HepG2 (cell line): ENCODE data around the gene ACRBP. TPM values are rescaled to one million over a fixed set of nuclear protein-coding genes. Genes with fewer than 3 reads are reported as not detected.
A peak's percentile ranks its signal among the peaks of the same experiment; 100 is the strongest.

Source experiments
- BCL6 ChIP-seq: IDR thresholded peaks from 2 replicates; pipeline ENCODE4 v1.6.1; 2016; ENCODE audit warnings: missing genetic modification reagents, missing compliant biosample characterization
- GTF2F1 ChIP-seq: fragments of 150-350 bp; IDR thresholded peaks from 2 replicates; pipeline ENCODE4 v1.6.1; 2014; ENCODE audit warnings: low read length
- KAT7 ChIP-seq: IDR thresholded peaks from 2 replicates; pipeline ENCODE4 v1.6.1; 2018; ENCODE audit warnings: borderline replicate concordance, missing compliant biosample characterization
- KDM1A ChIP-seq: IDR thresholded peaks from 2 replicates; pipeline ENCODE4 v1.6.1; 2016; ENCODE audit warnings: missing compliant biosample characterization
- KLF12 ChIP-seq: sonication (generic); formaldehyde crosslinking; IDR thresholded peaks from 2 replicates; pipeline ENCODE4 v1.4.0; 2020; ENCODE audit warnings: missing genetic modification reagents, borderline replicate concordance
- MED13 ChIP-seq: sonication (generic); formaldehyde crosslinking; IDR thresholded peaks from 2 replicates; pipeline ENCODE4 v1.5.0; 2020; ENCODE audit warnings: missing genetic modification reagents
- RFX1 ChIP-seq: fragments of 450-650 bp; IDR thresholded peaks from 2 replicates; pipeline ENCODE4 v1.6.1; 2017
- RFX5 ChIP-seq: IDR thresholded peaks from 2 replicates; pipeline ENCODE4 v1.6.1; 2011; ENCODE audit warnings: low read depth, low read length, improper control_type of control experiment
- SATB2 ChIP-seq: sonication (generic); formaldehyde crosslinking; IDR thresholded peaks from 2 replicates; pipeline ENCODE4 v1.5.0; 2020; ENCODE audit warnings: missing genetic modification reagents
- SMAD1 ChIP-seq: sonication (generic); formaldehyde crosslinking; IDR thresholded peaks from 2 replicates; pipeline ENCODE4 v1.4.0; 2020; ENCODE audit warnings: missing genetic modification reagents, low read depth, mild to moderate bottlenecking, borderline replicate concordance
- STAG1 ChIP-seq: sonication (generic); formaldehyde crosslinking; IDR thresholded peaks from 2 replicates; pipeline ENCODE4 v1.4.0; 2020; ENCODE audit warnings: missing genetic modification reagents
- ZFP82 ChIP-seq: sonication (generic); formaldehyde crosslinking; IDR thresholded peaks from 2 replicates; pipeline ENCODE4 v1.5.1; 2020; ENCODE audit warnings: mild to moderate bottlenecking, missing genetic modification reagents, borderline replicate concordance
- ZKSCAN8 ChIP-seq: IDR thresholded peaks from 2 replicates; pipeline ENCODE4 v1.6.1; 2016; ENCODE audit warnings: borderline replicate concordance, missing genetic modification reagents, missing compliant biosample characterization
- ZNF335 ChIP-seq: sonication (generic); formaldehyde crosslinking; IDR thresholded peaks from 2 replicates; pipeline ENCODE4 v1.4.0; 2020; ENCODE audit warnings: missing genetic modification reagents
- ZNF382 ChIP-seq: sonication (generic); formaldehyde crosslinking; IDR thresholded peaks from 2 replicates; pipeline ENCODE4 v1.5.0; 2020; ENCODE audit warnings: missing genetic modification reagents, mild to moderate bottlenecking, borderline replicate concordance
- ZNF414 ChIP-seq: sonication (generic); formaldehyde crosslinking; IDR thresholded peaks from 2 replicates; pipeline ENCODE4 v1.5.0; 2020; ENCODE audit warnings: missing genetic modification reagents
- ZNF577 ChIP-seq: sonication (generic); formaldehyde crosslinking; IDR thresholded peaks from 2 replicates; pipeline ENCODE4 v1.4.0; 2020; ENCODE audit warnings: mild to moderate bottlenecking, low read depth, missing genetic modification reagents, borderline replicate concordance
- ZNF713 ChIP-seq: sonication (generic); formaldehyde crosslinking; IDR thresholded peaks from 2 replicates; pipeline ENCODE4 v1.4.0; 2020; ENCODE audit warnings: mild to moderate bottlenecking, missing genetic modification reagents
- ZNF788 ChIP-seq: sonication (generic); formaldehyde crosslinking; IDR thresholded peaks from 2 replicates; pipeline ENCODE4 v1.5.0; 2020; ENCODE audit warnings: mild to moderate bottlenecking, missing genetic modification reagents, borderline replicate concordance
- polyA plus RNA-seq, 8 experiments: library from polyadenylated mRNA; depleted of rRNA in 3 of 8; stranded (reverse) in 7 of 8; unstranded in 1 of 8; fragments of >200 nt; fragmentation: Illumina TruSeq in 4 of 8; extraction: Trizol in 4 of 8; gene quantifications; 2 replicates each; pipeline versions ENCODE4 v1.2.1 to v1.2.3, GENCODE V29; 2011 to 2016; ENCODE audit warnings: low read depth in 4 of 8, missing spikeins in 1 of 8, mixed read lengths in 1 of 8; ENCODE audit not compliant: insufficient read depth in 1 of 8
- total RNA-seq, 5 experiments: library from RNA; depleted of rRNA; stranded (reverse); fragments of >200 nt; fragmentation: Illumina TruSeq; extraction: Trizol; gene quantifications; 2 replicates each; pipeline ENCODE4 v1.2.3, GENCODE V29; 2016; ENCODE audit warnings: low read depth in 1 of 5
- TF ChIP-seq, protein P1 (sequence below): IDR thresholded peaks from 2 replicates; pipeline ENCODE4 v1.6.1; 2016; ENCODE audit warnings: mild to moderate bottlenecking, missing biosample characterization, missing genetic modification reagents
- TF ChIP-seq, protein P2 (sequence below): sonication (generic); formaldehyde crosslinking; IDR thresholded peaks from 2 replicates; pipeline ENCODE4 v1.4.0; 2020; ENCODE audit warnings: missing genetic modification reagents, borderline replicate concordance
- TF ChIP-seq, protein P3 (sequence below): sonication (generic); formaldehyde crosslinking; IDR thresholded peaks from 2 replicates; pipeline ENCODE4 v1.8.0; 2022; ENCODE audit warnings: mild to moderate bottlenecking, missing genetic modification reagents, moderate library complexity
- TF ChIP-seq, protein P4 (sequence below): sonication (generic); formaldehyde crosslinking; IDR thresholded peaks from 2 replicates; pipeline ENCODE4 v1.8.1; 2023; ENCODE audit warnings: mild to moderate bottlenecking, inconsistent platforms, moderate library complexity, missing genetic modification reagents, borderline replicate concordance
- TF ChIP-seq, protein P5 (sequence below): sonication (generic); formaldehyde crosslinking; IDR thresholded peaks from 2 replicates; pipeline ENCODE4 v1.4.0; 2020; ENCODE audit warnings: mild to moderate bottlenecking, missing genetic modification reagents

The ACRBP gene
- total and polyA plus RNA-seq, 2 of the 13 experiments (the other 11 are each of a cell fraction or from before 2014, with no cell fraction given) = 0.46 TPM; not detected in 1

GRCh38 chr12:6688999-6689882, 42.0 kb upstream of the ACRBP start, which contains the start of gene ZNF384 (continued):
- TF ChIP-seq ZNF414 (CRISPR knock-in tag) = no peak
- TF ChIP-seq ZNF713 = 0 out of 2 replicates have a peak, but pooled peaks have one; percentile 38
- no peak for TF ChIP-seq KAT7
- TF ChIP-seq, protein P1, sequence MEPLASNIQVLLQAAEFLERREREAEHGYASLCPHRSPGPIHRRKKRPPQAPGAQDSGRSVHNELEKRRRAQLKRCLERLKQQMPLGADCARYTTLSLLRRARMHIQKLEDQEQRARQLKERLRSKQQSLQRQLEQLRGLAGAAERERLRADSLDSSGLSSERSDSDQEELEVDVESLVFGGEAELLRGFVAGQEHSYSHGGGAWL (CRISPR knock-in tag) = no peak
- no peak for TF ChIP-seq SATB2 (CRISPR knock-in tag)
- TF ChIP-seq, protein P2, sequence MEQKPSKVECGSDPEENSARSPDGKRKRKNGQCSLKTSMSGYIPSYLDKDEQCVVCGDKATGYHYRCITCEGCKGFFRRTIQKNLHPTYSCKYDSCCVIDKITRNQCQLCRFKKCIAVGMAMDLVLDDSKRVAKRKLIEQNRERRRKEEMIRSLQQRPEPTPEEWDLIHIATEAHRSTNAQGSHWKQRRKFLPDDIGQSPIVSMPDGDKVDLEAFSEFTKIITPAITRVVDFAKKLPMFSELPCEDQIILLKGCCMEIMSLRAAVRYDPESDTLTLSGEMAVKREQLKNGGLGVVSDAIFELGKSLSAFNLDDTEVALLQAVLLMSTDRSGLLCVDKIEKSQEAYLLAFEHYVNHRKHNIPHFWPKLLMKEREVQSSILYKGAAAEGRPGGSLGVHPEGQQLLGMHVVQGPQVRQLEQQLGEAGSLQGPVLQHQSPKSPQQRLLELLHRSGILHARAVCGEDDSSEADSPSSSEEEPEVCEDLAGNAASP (CRISPR knock-in tag) = no peak
- 0 out of 2 replicates have a peak, but pooled peaks have one; percentile 30 for TF ChIP-seq ZNF335 (CRISPR knock-in tag)
- no peak for TF ChIP-seq ZNF577 (CRISPR knock-in tag)
- TF ChIP-seq KLF12 (CRISPR knock-in tag) = no peak
- no peak for TF ChIP-seq KDM1A (CRISPR knock-in tag)
- no peak for TF ChIP-seq MED13 (CRISPR knock-in tag)
- TF ChIP-seq ZFP82 (CRISPR knock-in tag) = no peak; the same call in 1 of the 2 replicates
- TF ChIP-seq ZNF788 (CRISPR knock-in tag) = peak; percentile 66
- TF ChIP-seq BCL6 (CRISPR knock-in tag) = no peak
- TF ChIP-seq, protein P3, sequence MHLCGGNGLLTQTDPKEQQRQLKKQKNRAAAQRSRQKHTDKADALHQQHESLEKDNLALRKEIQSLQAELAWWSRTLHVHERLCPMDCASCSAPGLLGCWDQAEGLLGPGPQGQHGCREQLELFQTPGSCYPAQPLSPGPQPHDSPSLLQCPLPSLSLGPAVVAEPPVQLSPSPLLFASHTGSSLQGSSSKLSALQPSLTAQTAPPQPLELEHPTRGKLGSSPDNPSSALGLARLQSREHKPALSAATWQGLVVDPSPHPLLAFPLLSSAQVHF (CRISPR knock-in tag) = no peak
- TF ChIP-seq RFX5 = peak; percentile 9; the same call in 1 of the 2 replicates
- 0 out of 2 replicates have a peak, but pooled peaks have one; percentile 56 for TF ChIP-seq GTF2F1
- TF ChIP-seq, protein P4, sequence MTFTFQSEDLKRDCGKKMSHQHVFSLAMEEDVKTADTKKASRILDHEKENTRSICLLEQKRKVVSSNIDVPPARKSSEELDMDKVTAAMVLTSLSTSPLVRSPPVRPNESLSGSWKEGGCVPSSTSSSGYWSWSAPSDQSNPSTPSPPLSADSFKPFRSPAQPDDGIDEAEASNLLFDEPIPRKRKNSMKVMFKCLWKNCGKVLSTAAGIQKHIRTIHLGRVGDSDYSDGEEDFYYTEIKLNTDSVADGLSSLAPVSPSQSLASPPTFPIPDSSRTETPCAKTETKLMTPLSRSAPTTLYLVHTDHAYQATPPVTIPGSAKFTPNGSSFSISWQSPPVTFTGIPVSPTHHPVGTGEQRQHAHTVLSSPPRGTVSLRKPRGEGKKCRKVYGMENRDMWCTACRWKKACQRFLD (CRISPR knock-in tag) = peak; percentile 78; the same call in 1 of the 2 replicates
- TF ChIP-seq, protein P5, sequence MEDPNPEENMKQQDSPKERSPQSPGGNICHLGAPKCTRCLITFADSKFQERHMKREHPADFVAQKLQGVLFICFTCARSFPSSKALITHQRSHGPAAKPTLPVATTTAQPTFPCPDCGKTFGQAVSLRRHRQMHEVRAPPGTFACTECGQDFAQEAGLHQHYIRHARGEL = no peak
- TF ChIP-seq RFX1 = no peak
- TF ChIP-seq SMAD1 (CRISPR knock-in tag) = 0 out of 2 replicates have a peak, but pooled peaks have one; percentile 80
- TF ChIP-seq ZKSCAN8 = no peak
- TF ChIP-seq STAG1 (CRISPR knock-in tag) = no peak
- no peak for TF ChIP-seq ZNF382 (CRISPR knock-in tag)
